ENCODE results near the gene ASTN1.
"Not testable (repeated sequence)": the region's sequence is repeated elsewhere in the genome, so short reads cannot be mapped to it uniquely, and the experiment has no call there.

ASTN1 gene

GRCh38 chr1:177103005-177103852, 61.3 kb downstream of the ASTN1 start:
- DNase-seq, result no peak

GRCh38 chr1:177092001-177092400, 72.5 kb downstream of the ASTN1 start:
- no peak for DNase-seq

GRCh38 chr1:177091040-177091439, 73.5 kb downstream of the ASTN1 start:
- no peak for DNase-seq

GRCh38 chr1:177088966-177089365, 75.5 kb downstream of the ASTN1 start:
- no peak for DNase-seq

- no peak for DNase-seq
Measured at GRCh38 chr1:177082855-177083693, 81.4 kb downstream of the ASTN1 start.

- no peak for DNase-seq
Measured at GRCh38 chr1:177080564-177080963, 83.9 kb downstream of the ASTN1 start.

- no peak for DNase-seq
Measured at GRCh38 chr1:177077734-177078499, 86.6 kb downstream of the ASTN1 start.

GRCh38 chr1:177077006-177077405, 87.5 kb downstream of the ASTN1 start:
- DNase-seq, result no peak

- not testable (repeated sequence) for DNase-seq
Measured at GRCh38 chr1:177074811-177075210, 89.7 kb downstream of the ASTN1 start.

GRCh38 chr1:177069490-177069889, 95.0 kb downstream of the ASTN1 start:
- no peak for DNase-seq

GRCh38 chr1:177067752-177068410, 96.6 kb downstream of the ASTN1 start:
- DNase-seq, result no peak

- no peak for DNase-seq
Measured at GRCh38 chr1:177065430-177065829, 99.1 kb downstream of the ASTN1 start.

- no peak for DNase-seq
Measured at GRCh38 chr1:177063648-177064047, 100.9 kb downstream of the ASTN1 start.

- DNase-seq, result no peak
Measured at GRCh38 chr1:177054542-177054941, 110.0 kb downstream of the ASTN1 start.

GRCh38 chr1:177053648-177054047, 110.9 kb downstream of the ASTN1 start:
- no peak for DNase-seq

- DNase-seq, result no peak
Measured at GRCh38 chr1:177048314-177049069, 116.0 kb downstream of the ASTN1 start.

- DNase-seq, result no peak
Measured at GRCh38 chr1:177045151-177045550, 119.4 kb downstream of the ASTN1 start.

- DNase-seq, result no peak
Measured at GRCh38 chr1:177044390-177044789, 120.1 kb downstream of the ASTN1 start.

GRCh38 chr1:177043597-177043996, 120.9 kb downstream of the ASTN1 start:
- no peak for DNase-seq

- DNase-seq, result no peak
Measured at GRCh38 chr1:177035586-177035985, 128.9 kb downstream of the ASTN1 start.

- DNase-seq, result no peak
Measured at GRCh38 chr1:177033628-177034027, 130.9 kb downstream of the ASTN1 start.

GRCh38 chr1:177032434-177032833, 132.1 kb downstream of the ASTN1 start:
- DNase-seq, result no peak

All from NCI-H2029 treated with DMSO at 0.1 percent for 48 hours (cell line).